ENCODE data around the gene STAM2.
"Not testable (repeated sequence)": the region's sequence is repeated elsewhere in the genome, so short reads cannot be mapped to it uniquely, and the experiment has no call there.

Gene STAM2

GRCh38 chr2:152173831-152174230, 1.7 kb downstream of the STAM2 start:
- FAIRE-seq (no peak), DNase-seq (ENCODE audit: insufficient read length, low spot score) (no peak)

GRCh38 chr2:152172201-152172785, 3.3 kb downstream of the STAM2 start:
- not testable (repeated sequence) for FAIRE-seq; DNase-seq (ENCODE audit: insufficient read length, low spot score)

- no peak for DNase-seq (ENCODE audit: insufficient read length, low spot score)
- no peak for FAIRE-seq
Observed at GRCh38 chr2:152171718-152172117, 3.8 kb downstream of the STAM2 start.

- DNase-seq (ENCODE audit: insufficient read length, low spot score): not testable (repeated sequence)
Observed at GRCh38 chr2:152169158-152169557, 6.4 kb downstream of the STAM2 start.

GRCh38 chr2:152167470-152167869, 8.1 kb downstream of the STAM2 start:
- not testable (repeated sequence) for FAIRE-seq; DNase-seq (ENCODE audit: insufficient read length, low spot score)

More at GRCh38 chr2:152169158-152169557, 6.4 kb downstream of the STAM2 start:
- not testable (repeated sequence) for FAIRE-seq

GRCh38 chr2:152167065-152167464, 8.5 kb downstream of the STAM2 start:
- no peak for DNase-seq (ENCODE audit: insufficient read length, low spot score)
- FAIRE-seq: peak; percentile 31

GRCh38 chr2:152166633-152167032, 8.9 kb downstream of the STAM2 start:
- peak; percentile 69 for FAIRE-seq
- DNase-seq (ENCODE audit: insufficient read length, low spot score): peak; percentile 19

- DNase-seq (ENCODE audit: insufficient read length, low spot score): no peak
- no peak for FAIRE-seq
Observed at GRCh38 chr2:152165780-152166179, 9.8 kb downstream of the STAM2 start.

- DNase-seq (ENCODE audit: insufficient read length, low spot score) (no peak), FAIRE-seq (no peak)
Observed at GRCh38 chr2:152165306-152165705, 10.3 kb downstream of the STAM2 start.

GRCh38 chr2:152163669-152164068, 11.9 kb downstream of the STAM2 start:
- FAIRE-seq; DNase-seq (ENCODE audit: insufficient read length, low spot score): not testable (repeated sequence)

- no peak for DNase-seq (ENCODE audit: insufficient read length, low spot score)
Observed at GRCh38 chr2:152162141-152162540, 13.4 kb downstream of the STAM2 start.

GRCh38 chr2:152161598-152161997, 14.0 kb downstream of the STAM2 start:
- DNase-seq (ENCODE audit: insufficient read length, low spot score) (no peak), FAIRE-seq (no peak)

More at GRCh38 chr2:152162141-152162540, 13.4 kb downstream of the STAM2 start:
- FAIRE-seq: no peak

- not testable (repeated sequence) for FAIRE-seq; DNase-seq (ENCODE audit: insufficient read length, low spot score)
Observed at GRCh38 chr2:152160378-152160777, 15.2 kb downstream of the STAM2 start.

GRCh38 chr2:152157253-152157652, 18.3 kb downstream of the STAM2 start:
- DNase-seq (ENCODE audit: insufficient read length, low spot score) (no peak), FAIRE-seq (no peak)

- FAIRE-seq (no peak), DNase-seq (ENCODE audit: insufficient read length, low spot score) (no peak)
Observed at GRCh38 chr2:152155209-152155608, 20.4 kb downstream of the STAM2 start.

- FAIRE-seq (no peak), DNase-seq (ENCODE audit: insufficient read length, low spot score) (no peak)
Observed at GRCh38 chr2:152154462-152154861, 21.1 kb downstream of the STAM2 start.

GRCh38 chr2:152134488-152135280, 40.9 kb downstream of the STAM2 start:
- peak; percentile 9 for DNase-seq (ENCODE audit: insufficient read length, low spot score)
- peak; percentile 90 for FAIRE-seq

GRCh38 chr2:152132306-152132705, 43.3 kb downstream of the STAM2 start:
- DNase-seq (ENCODE audit: insufficient read length, low spot score) (no peak), FAIRE-seq (no peak)

GRCh38 chr2:152127628-152128027, 47.9 kb downstream of the STAM2 start:
- DNase-seq (ENCODE audit: insufficient read length, low spot score) (no peak), FAIRE-seq (no peak)

- FAIRE-seq: no peak
- DNase-seq (ENCODE audit: insufficient read length, low spot score): no peak
Observed at GRCh38 chr2:152126664-152127063, 48.9 kb downstream of the STAM2 start.

GRCh38 chr2:152122161-152122560, 53.4 kb downstream of the STAM2 start:
- DNase-seq (ENCODE audit: insufficient read length, low spot score): no peak
- no peak for FAIRE-seq

- FAIRE-seq (no peak), DNase-seq (ENCODE audit: insufficient read length, low spot score) (no peak)
Observed at GRCh38 chr2:152120430-152120829, 55.1 kb downstream of the STAM2 start.

Data from GM19239 (cell line).